Left renal cortex interstitium (tissue), 4 donors: ENCODE measurements around the gene NUPR1. TPM values are rescaled to one million over a fixed set of nuclear protein-coding genes. Genes with fewer than 3 reads are reported as not detected.
"Not testable (repeated sequence)": the region's sequence is repeated elsewhere in the genome, so short reads cannot be mapped to it uniquely, and the experiment has no call there.

Experiments
- DNase-seq, 4 donors: peaks; one replicate each; pipeline ENCODE4 v3.0.0-alpha.2; 2013; ENCODE audit warnings: low read depth in 4 of 4, low spot score in 2 of 4, missing footprints in 1 of 4
- polyA plus RNA-seq, 4 donors: library from polyadenylated mRNA; unstranded; fragments of 120-200 nt; gene quantifications; one replicate each; pipeline ENCODE4 v1.2.1, GENCODE V29; 2013; ENCODE audit not compliant: insufficient read length in 4 of 4

NUPR1 gene
- polyA plus RNA-seq, 4 donors = 7.9 to 15.9 (median 13.4) TPM

GRCh38 chr16:28555561-28555960 is 16.8 kb upstream of the NUPR1 start:
- DNase-seq = no peak

- no peak for DNase-seq
Measured at GRCh38 chr16:28554634-28555423, 16.1 kb upstream of the NUPR1 start.

GRCh38 chr16:28553776-28554633 is 15.2 kb upstream of the NUPR1 start, which contains the start of gene SGF29:
Gene SGF29, plus strand, starts transcription at chr16:28553920. Its CDS starts 27,150 bp downstream, at chr16:28581070.
- DNase-seq = peak; percentile 92 to 96 (median 94)

- no peak for DNase-seq
Measured at GRCh38 chr16:28549301-28549899, 10.6 kb upstream of the NUPR1 start.

GRCh38 chr16:28548306-28548802 is 9.6 kb upstream of the NUPR1 start:
- no peak for DNase-seq

GRCh38 chr16:28546626-28547025 is 7.9 kb upstream of the NUPR1 start:
- DNase-seq = no peak

GRCh38 chr16:28545964-28546363 is 7.2 kb upstream of the NUPR1 start:
- DNase-seq = not testable (repeated sequence)

- no peak for DNase-seq
Measured at GRCh38 chr16:28544998-28545397, 6.2 kb upstream of the NUPR1 start.

GRCh38 chr16:28543072-28543471 is 4.3 kb upstream of the NUPR1 start:
- DNase-seq = no peak

- DNase-seq = no peak
Measured at GRCh38 chr16:28542646-28543045, 3.9 kb upstream of the NUPR1 start.

- DNase-seq = no peak
Measured at GRCh38 chr16:28540346-28540745, 1.6 kb upstream of the NUPR1 start.

GRCh38 chr16:28537964-28538732 is 626 bp downstream of the NUPR1 start:
- no peak for DNase-seq

GRCh38 chr16:28537076-28537475 is 1.7 kb downstream of the NUPR1 start:
- DNase-seq = no peak

- DNase-seq = no peak
Measured at GRCh38 chr16:28534542-28535373, 4.0 kb downstream of the NUPR1 start.

GRCh38 chr16:28532940-28533647 is 5.7 kb downstream of the NUPR1 start:
- no peak for DNase-seq

- DNase-seq = no peak
Measured at GRCh38 chr16:28531777-28532744, 6.7 kb downstream of the NUPR1 start.

- no peak for DNase-seq
Measured at GRCh38 chr16:28529124-28529523, 9.7 kb downstream of the NUPR1 start.

- DNase-seq = no peak
Measured at GRCh38 chr16:28528463-28528867, 10.3 kb downstream of the NUPR1 start.
